GM18951 (cell line): ENCODE data around the gene RACGAP1.

Source experiments
- POLR2A ChIP-seq: IDR thresholded peaks from 4 replicates; pipeline ENCODE4 v1.6.1; 2011; ENCODE audit warnings: mild to moderate bottlenecking; ENCODE audit not compliant: insufficient read length, insufficient read depth; ENCODE audit errors: extremely low read depth
- in situ Hi-C: fragments of 300-500 bp; cut with MboI; formaldehyde crosslinking; loops from one replicate; pipeline ENCODE4 v1.12.0; 2022; ENCODE audit warnings: low sequenced_read_pairs, mixed read lengths, inconsistent platforms; ENCODE audit not compliant: unreplicated experiment

RACGAP1 gene

DNA sequence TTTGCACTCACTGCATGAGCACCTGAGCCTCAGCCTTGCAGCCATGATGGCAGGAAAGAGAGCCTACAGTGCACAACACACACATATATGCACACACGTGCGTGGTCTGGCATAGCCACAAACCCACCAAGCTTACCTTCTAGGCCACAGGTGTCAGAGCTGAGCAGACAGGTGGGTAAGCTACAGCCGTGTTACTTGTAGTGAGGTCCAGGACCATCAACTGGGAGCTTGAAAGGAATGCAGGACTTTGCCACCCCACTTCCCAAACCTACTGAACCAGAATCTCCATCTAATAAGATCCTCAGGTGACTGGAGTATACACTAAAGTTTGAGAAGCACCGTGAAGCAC lies 34.8 kb upstream of the RACGAP1 start:
- no peak for TF ChIP-seq POLR2A
- in situ Hi-C loops, result no loop called here

DNA sequence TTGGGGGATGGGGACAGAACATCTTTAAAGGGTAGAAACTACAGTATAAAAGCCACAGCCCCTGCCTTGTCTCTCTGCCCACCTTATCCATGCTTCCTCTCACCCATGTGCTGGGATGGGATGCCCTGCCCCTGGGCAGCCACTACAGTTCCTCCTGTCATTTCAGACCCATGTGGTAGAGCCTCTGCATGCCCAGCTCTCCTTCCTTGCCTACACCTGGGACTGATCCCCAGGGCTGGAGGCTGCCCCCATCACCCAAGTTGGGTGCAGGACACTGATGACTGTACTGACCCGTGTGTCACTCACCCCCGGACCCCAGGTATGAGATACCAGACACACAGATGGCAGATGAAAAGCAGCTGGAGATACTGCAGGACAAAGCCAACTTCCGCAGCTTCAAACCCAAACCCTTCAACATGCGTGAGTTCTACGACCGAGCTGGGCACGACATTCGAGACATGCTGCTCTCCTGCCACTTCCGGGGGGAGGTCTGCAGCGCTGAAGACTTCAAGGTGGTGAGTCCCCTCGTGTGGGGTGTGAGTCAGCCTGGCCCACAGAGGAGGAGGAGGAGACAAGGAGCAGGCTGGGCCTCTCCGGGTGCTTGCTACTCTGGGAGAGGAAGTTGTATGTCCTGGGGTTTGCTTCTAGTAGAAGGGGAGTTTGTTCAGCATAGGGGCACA lies 34.3 kb upstream of the RACGAP1 start:
- in situ Hi-C loops, result loop anchor here (5.0 kb wide), 1 partner anchor 87 kb away; the partner anchor contains the start of gene AQP6
- TF ChIP-seq POLR2A, result no peak

DNA sequence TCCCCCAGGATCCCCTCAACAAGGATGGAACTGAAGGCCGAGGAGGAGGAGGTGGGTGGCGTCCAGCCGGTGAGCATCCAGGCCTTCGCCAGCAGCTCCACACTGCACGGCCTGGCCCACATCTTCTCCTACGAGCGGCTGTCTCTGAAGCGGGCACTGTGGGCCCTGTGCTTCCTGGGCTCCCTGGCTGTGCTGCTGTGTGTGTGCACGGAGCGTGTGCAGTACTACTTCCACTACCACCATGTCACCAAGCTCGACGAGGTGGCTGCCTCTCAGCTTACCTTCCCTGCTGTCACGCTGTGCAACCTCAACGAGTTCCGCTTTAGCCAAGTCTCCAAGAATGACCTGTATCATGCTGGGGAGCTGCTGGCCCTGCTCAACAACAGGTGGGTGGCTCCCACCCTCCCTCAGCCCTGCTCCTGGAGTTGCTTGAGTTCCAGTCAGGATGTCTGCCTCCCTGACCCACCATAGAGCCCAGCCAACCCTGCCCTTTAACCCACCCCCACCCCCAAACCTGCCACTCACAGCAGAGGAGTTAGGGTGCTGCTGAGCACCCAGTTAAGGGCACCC lies 33.5 kb upstream of the RACGAP1 start:
- no peak for TF ChIP-seq POLR2A
- in situ Hi-C loops, result loop anchor here (5.0 kb wide), 1 partner anchor 87 kb away; the partner anchor contains the start of gene AQP6

DNA sequence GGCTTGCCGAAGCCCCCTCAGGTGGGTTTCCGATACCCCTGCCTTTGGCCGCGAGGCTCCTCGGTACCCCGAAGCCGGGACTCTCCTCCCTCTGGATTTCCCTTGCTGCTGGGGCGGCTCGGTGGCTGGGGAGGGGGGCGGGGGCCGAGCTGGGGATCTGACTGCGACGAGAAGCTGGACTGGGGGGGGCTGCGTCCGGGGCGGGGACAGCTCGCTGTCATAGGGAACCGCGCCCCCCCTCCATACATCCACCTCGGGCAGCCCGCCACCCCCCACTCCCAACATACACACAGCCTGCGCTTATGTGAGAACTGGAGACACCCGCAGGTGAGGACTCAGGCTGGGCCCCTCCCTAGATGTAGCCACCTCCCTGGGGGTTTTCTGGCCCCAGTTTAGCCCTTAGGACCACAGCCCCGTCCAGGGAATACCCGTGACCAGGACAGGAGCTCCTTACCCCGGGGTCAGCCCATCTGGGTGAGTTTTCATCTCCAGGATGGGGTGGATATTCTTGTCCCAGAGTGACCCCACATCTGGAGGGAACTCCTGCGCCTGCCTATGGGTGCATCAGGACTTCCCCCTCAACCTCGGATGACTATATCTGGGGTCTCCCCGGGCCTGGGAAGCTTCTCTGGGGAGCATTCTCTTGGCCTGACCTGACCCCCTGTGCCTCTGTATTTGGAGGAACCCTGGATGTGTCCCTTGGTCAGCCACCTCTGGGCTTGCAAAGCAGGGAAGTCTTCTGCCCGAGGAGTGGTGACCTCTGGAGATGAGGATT lies 32.8 kb upstream of the RACGAP1 start:
- no peak for TF ChIP-seq POLR2A
- in situ Hi-C loops, result loop anchor here (5.0 kb wide), 1 partner anchor 86 kb away; the partner anchor contains the start of gene AQP6

DNA sequence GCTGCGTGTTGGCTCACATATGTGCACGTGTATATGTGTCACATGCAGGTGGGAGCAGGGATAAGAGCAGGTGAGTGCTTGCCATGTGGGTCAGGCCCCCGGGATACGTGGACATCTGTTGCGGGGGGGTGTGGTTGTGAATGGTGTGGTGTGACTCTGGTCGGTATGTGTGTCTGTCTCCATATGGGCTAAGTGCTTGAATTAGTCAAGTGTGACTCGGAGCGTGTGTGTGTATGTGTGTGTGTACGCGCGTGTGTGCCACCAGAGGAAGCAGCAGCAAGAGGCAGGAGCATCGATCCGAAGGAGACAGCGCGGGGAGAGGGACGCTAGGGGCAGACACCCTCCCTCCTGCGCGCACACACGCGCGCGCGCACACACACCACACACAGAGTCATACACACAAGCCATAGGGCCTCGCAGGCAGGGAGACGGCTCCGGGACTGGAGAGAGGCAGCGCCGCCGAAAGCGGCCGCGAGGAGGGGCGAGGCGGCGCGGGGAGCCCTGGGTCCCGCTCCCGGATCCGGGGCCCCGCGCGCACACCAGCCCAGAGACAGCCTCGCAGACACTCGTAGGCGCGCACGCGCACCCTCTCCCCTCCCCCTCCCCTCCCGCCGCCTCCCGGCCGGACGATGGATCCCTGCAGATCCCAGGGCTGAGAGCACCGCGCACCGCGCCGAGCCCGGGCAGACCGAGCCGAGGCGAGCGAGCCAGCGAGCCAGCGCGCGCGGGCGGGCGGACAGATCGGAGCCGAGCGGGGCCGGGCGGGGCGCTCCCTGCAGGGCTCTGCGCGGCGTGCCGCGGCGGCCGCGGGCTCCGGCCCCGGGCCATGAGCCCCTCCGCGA lies 31.9 kb upstream of the RACGAP1 start, which contains the start of gene ASIC1:
Gene ASIC1 (plus strand): TSS at position 597 of the 842 bp plus-strand sequence. CDS start 1,171 bp downstream, outside the sequence.
- TF ChIP-seq POLR2A, result no peak
- in situ Hi-C loops, result loop anchor here (5.0 kb wide), 1 partner anchor 85 kb away; the partner anchor contains the start of gene AQP6

DNA sequence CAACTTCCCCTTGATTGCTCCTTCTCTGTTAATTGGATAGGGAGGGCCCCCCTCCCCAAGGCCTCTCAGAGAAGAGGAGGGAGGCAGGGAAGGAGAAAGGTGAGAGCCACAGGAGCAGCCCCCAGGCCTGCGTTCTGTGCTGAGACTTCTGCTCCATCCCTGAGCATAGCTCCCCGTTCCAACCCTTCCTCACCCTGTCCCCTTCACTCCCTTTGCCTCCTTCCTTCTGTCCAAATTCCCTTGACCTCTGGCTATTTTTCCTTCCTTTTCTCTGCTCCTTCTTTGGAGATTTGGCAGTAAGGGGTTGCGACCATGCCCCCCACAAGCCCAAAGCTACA lies 31.3 kb upstream of the RACGAP1 start:
- in situ Hi-C loops, result loop anchor here (5.0 kb wide), 1 partner anchor 84 kb away; the partner anchor contains the start of gene AQP6
- TF ChIP-seq POLR2A, result no peak

DNA sequence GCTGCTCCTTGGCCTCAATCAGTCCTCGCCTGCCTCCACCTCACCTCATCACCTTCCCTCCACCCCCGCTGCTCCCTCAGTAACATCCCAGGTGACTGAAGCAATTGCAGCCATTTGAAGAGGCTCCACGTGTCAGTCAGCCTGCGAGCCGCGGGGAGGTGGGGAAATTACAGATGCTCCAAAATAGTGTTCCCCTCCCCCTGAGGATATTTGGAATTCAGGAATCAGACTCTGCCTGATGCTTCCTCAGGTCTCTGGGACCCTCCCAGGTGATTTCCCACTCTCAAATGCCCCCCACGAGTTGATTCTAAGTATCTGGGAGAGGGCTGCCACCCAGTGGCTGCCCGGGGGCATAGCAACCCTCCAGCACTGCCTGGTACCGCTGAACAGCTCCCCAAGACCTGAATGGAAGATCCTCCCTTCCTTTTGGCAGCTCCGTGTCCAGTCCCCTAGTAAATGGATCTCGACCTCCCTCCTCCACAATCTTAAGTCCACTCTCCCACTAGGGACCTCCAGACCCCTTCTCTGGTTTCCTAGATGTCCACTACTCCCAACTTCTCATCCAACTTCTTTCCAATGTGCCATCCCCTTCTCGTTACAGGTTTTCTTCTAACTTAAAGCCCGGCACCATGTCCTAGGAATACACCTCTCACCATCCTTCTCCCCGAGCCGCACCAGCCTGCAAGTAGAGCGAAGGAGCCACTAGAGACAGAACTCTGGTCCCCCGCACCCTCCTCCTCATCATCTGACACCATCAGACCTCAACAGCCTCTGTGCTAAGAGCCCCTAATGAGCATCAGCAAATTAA lies 30.7 kb upstream of the RACGAP1 start:
- in situ Hi-C loops, result loop anchor here (5.0 kb wide), 1 partner anchor 84 kb away; the partner anchor contains the start of gene AQP6
- no peak for TF ChIP-seq POLR2A

DNA sequence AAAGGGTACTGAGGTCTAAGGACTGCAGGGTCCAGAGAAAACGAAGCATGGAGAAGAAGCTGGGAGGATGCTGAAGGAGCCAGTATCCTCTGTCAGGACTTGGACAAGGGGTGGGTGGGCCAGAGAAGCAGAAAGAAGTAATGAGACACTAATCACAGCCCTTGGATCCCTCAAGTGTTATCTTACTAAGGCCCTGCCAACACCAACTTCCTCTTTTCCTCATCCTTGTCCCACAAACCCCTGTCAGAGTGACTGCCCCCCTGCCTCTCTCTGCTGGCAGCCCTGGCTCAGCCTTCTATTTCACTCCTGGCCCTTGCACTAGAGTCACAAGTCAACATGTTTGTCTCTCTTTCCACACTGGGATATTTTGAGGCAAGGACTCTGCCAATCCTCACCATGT lies 28.3 kb upstream of the RACGAP1 start:
- in situ Hi-C loops, result no loop called here

DNA sequence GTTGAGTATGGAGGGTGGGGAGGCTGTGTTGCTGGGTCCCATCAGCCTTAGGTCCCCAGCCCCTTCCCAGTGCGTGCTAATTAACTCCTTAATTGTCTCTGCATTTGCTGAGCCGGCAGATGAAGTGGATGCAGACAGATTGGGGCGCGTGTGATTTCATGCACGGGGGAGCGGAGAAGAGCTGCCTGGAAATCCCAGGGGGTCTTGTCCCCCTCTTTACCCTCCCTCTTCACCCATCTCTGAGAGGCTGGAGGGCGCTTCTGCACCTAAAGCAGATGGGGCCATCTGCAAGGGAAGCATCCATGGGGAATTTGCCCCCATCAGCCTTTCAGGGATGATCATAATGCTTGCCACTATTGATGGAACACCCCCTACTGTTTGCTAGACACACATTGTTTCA lies 27.7 kb upstream of the RACGAP1 start:
- no peak for TF ChIP-seq POLR2A
- in situ Hi-C loops, result no loop called here

More for the DNA sequence above, 28.3 kb upstream of the RACGAP1 start:
- no peak for TF ChIP-seq POLR2A

DNA sequence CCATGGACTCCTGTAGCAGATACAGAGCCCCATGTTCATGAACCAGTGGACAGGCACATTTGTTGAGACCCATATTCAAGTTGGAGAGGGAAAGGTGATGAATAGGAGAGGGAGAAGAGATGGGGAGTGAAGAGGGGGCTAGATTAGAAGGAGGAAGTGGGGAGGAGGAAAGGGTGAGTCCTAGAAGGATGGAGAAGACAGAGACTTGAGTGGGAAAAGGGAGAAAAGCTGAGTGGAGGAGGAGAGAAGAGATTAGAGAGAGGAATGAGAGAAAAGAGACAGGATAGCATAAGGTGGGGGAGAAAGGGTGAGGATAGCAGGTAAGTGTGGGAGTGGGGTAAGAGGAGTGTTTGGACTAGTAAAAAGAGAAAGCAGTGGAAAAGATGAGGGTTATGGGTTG lies 27.2 kb upstream of the RACGAP1 start:
- no peak for TF ChIP-seq POLR2A
- in situ Hi-C loops, result no loop called here

DNA sequence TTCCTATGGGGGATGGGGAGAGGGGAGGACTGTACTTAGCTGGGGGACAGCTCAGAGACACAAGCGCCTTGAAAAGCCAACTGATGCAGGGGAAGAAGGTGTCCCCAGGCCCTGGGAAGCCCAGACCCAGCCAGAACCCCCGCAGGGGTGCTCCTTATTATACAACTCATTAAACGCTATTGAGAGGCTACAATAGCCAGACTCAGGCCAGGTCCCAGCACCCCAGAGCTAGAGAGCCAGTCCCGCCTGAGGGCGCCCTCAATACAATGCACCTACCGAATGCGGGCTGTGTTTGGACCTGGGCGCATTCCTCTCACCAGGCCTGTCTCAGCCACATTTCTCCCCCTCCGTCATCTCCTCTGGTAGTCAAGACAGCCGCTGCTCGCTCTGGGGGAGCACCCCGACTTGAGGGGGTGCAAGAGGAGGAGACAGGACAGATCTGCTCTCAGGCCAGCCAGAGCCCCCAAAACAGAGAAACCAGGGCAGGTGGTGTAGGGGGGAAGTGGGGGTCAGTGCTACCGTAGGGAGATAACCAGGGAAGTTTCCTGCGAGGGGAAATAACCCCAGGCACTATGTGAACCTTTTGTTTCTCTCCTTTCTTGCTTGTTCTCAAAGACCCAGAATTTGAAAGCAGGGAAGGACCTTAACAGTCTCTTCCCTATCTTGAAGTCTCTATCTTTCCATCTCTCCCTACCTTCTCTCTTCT lies 26.0 kb upstream of the RACGAP1 start:
- TF ChIP-seq POLR2A, result no peak
- in situ Hi-C loops, result no loop called here

DNA sequence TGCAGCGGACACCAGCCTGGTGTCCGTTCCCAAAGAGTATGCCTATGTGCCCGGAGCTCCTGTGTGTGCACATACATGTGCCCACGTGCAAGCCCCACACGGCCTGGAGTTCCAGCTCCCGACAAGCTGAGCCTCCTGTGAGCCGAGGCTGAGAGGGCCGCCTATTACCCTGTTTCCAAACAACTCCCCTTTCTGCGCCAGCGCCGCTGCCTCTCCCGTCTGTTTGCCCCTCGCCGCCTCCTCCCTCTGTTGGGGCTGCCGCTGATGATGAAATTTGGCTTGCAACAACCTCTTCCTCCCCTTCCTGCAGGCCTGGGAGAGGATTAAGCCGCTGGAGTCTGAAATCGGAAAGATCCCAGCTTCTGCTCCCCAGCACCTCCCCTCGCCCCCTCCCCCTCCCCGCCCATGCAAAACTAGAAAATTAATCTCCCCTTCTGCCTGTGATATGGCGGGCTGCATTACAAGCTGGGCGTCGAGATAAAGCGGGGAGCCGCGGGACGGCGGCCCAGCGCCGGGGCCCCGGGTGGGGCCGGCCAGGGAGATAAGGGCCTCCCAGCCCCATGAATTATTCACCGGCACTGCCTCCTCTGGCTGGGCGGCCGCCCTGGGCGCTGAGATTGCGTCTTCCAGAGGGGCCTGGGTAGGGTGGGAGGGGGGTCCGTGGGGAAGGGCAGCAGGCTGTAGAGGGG lies 25.3 kb upstream of the RACGAP1 start:
- TF ChIP-seq POLR2A, result no peak
- in situ Hi-C loops, result no loop called here
